Fibroblast of lung (primary cell): ENCODE measurements around the gene TCF4. TPM values are rescaled to one million over a fixed set of nuclear protein-coding genes. Genes with fewer than 3 reads are reported as not detected.

ENCODE experiments used
- DNase-seq, 2 donors: peaks; one replicate each; pipeline versions ENCODE4 v3.0.0 to v3.0.0-alpha.2; 2010; ENCODE audit warnings: low read depth in 2 of 2
- H2AFZ ChIP-seq: 2 replicates; pipeline ENCODE4 v1.5.1; 2012; ENCODE audit warnings: low read length, control low read depth, inconsistent platforms
- H3K27ac ChIP-seq: 2 replicates; pipeline ENCODE4 v1.5.1; 2011; ENCODE audit warnings: low read length, control low read depth; ENCODE audit not compliant: insufficient read depth
- H3K27me3 ChIP-seq: 2 replicates; pipeline ENCODE4 v1.5.1; 2011; ENCODE audit warnings: mild to moderate bottlenecking, low read length; ENCODE audit not compliant: control insufficient read depth, insufficient read depth
- H3K36me3 ChIP-seq: 2 replicates; pipeline ENCODE4 v1.5.1; 2011; ENCODE audit warnings: low read length; ENCODE audit not compliant: control insufficient read depth, insufficient read depth
- H3K4me1 ChIP-seq: 2 replicates; pipeline ENCODE4 v1.5.1; 2011; ENCODE audit warnings: low read length; ENCODE audit not compliant: control insufficient read depth, insufficient read depth; ENCODE audit errors: extremely low read depth
- H3K4me2 ChIP-seq: 2 replicates; pipeline ENCODE4 v1.5.1; 2011; ENCODE audit warnings: low read length, control low read depth; ENCODE audit not compliant: insufficient read depth; ENCODE audit errors: extremely low read depth
- H3K4me3 ChIP-seq, 4 experiments: fragments of 200-600 bp in 1 of 4; sonication (generic) in 1 of 4; replicated peaks in 1 of 4; 2 replicates each; pipeline ENCODE4 v1.5.1; 2011 to 2016; ENCODE audit warnings: low read length in 4 of 4, low read depth in 3 of 4, mild to moderate bottlenecking in 3 of 4, control low read depth in 2 of 4, inconsistent platforms in 1 of 4, mixed read lengths in 1 of 4; ENCODE audit not compliant: insufficient read depth in 1 of 4; ENCODE audit errors: control extremely low read depth in 1 of 4
- H3K79me2 ChIP-seq: 2 replicates; pipeline ENCODE4 v1.5.1; 2012; ENCODE audit warnings: mild to moderate bottlenecking, low read length, inconsistent platforms; ENCODE audit not compliant: control insufficient read depth, insufficient read depth
- H3K9ac ChIP-seq: 2 replicates; pipeline ENCODE4 v1.5.1; 2011; ENCODE audit warnings: mild to moderate bottlenecking, low read length, control low read depth; ENCODE audit not compliant: insufficient read depth
- H3K9me3 ChIP-seq: 2 replicates; pipeline ENCODE4 v1.5.1; 2012; ENCODE audit warnings: low read depth, low read length; ENCODE audit not compliant: control insufficient read depth, insufficient read depth
- H4K20me1 ChIP-seq: 2 replicates; pipeline ENCODE4 v1.5.1; 2011; ENCODE audit warnings: low read length; ENCODE audit not compliant: control insufficient read depth, insufficient read depth; ENCODE audit errors: extremely low read depth
- CTCF ChIP-seq, 2 donors: IDR thresholded peaks in 1 of 2; conservative IDR thresholded peaks in 1 of 2; 1 replicate in 1 of 2; 2 replicates in 1 of 2; pipeline ENCODE4 v1.5.1; 2011 to 2012; ENCODE audit warnings: low read length in 2 of 2, control low read depth in 1 of 2, inconsistent platforms in 1 of 2, low read depth in 1 of 2, mild to moderate bottlenecking in 1 of 2
- EZH2 ChIP-seq: IDR thresholded peaks from 2 replicates; pipeline ENCODE4 v1.5.1; 2012; ENCODE audit warnings: low read length, control low read depth, mild to moderate bottlenecking; ENCODE audit errors: missing control alignments
- polyA plus RNA-seq, 2 donors: library from polyadenylated mRNA; depleted of rRNA in 1 of 2; stranded (reverse) in 1 of 2; unstranded in 1 of 2; fragments of >200 nt; gene quantifications; 2 replicates each; pipeline ENCODE4 v1.2.1, GENCODE V29; 2011 to 2012; ENCODE audit warnings: missing spikeins in 1 of 2
- total RNA-seq: library from RNA; depleted of rRNA; stranded (reverse); fragments of >200 nt; gene quantifications from 2 replicates; pipeline ENCODE4 v1.2.1, GENCODE V29; 2014

The TCF4 gene
- total and polyA plus RNA-seq, 2 donors (not counting 1 experiment from before 2014, with no cell fraction given), result 48.9 to 57.6 TPM

GRCh38 chr18:55439056-55439455 lies 148.9 kb downstream of the TCF4 start:
- H3K9me3 ChIP-seq, result no peaks in the 10 kb centered on the region
- no peak overlapping the region for H3K4me3 ChIP-seq
- no peak overlapping the region for H3K9ac ChIP-seq
- no peak for DNase-seq
- H3K27me3 ChIP-seq, result no peaks in the 10 kb centered on the region
- peaks cover 2% of the 10 kb centered on the region for H3K79me2 ChIP-seq
- no peaks in the 10 kb centered on the region for H3K36me3 ChIP-seq
- no peaks in the 10 kb centered on the region for H3K4me1 ChIP-seq
- H3K4me2 ChIP-seq, result no peak overlapping the region
- TF ChIP-seq CTCF (conservative IDR thresholded peaks at IDR 0.05 in 1 of 2, IDR thresholded peaks at IDR 0.05 in 1 of 2; ENCODE audit: low read depth in 1 of 2, low read length in 2 of 2), result no peak
- TF ChIP-seq EZH2, result no peak
- no peak overlapping the region for H2AFZ ChIP-seq
- no peak overlapping the region for H3K27ac ChIP-seq
- H4K20me1 ChIP-seq, result no peaks in the 10 kb centered on the region

- H3K27ac ChIP-seq, result no peak overlapping the region
- no peaks in the 10 kb centered on the region for H3K9me3 ChIP-seq
- no peaks in the 10 kb centered on the region for H3K4me1 ChIP-seq
- no peaks in the 10 kb centered on the region for H3K36me3 ChIP-seq
- no peak overlapping the region for H3K4me3 ChIP-seq
- H3K4me2 ChIP-seq, result no peak overlapping the region
- TF ChIP-seq CTCF (conservative IDR thresholded peaks at IDR 0.05 in 1 of 2, IDR thresholded peaks at IDR 0.05 in 1 of 2; ENCODE audit: low read depth in 1 of 2, low read length in 2 of 2) (no peak), EZH2 (no peak)
- H3K79me2 ChIP-seq, result no peaks in the 10 kb centered on the region
- H3K9ac ChIP-seq, result no peak overlapping the region
- H3K27me3 ChIP-seq, result no peaks in the 10 kb centered on the region
- DNase-seq, result peak in 1 of 2 donors; percentile 24
- no peaks in the 10 kb centered on the region for H4K20me1 ChIP-seq
- no peak overlapping the region for H2AFZ ChIP-seq
Observed at GRCh38 chr18:55435592-55435991, 152.4 kb downstream of the TCF4 start.

DNA sequence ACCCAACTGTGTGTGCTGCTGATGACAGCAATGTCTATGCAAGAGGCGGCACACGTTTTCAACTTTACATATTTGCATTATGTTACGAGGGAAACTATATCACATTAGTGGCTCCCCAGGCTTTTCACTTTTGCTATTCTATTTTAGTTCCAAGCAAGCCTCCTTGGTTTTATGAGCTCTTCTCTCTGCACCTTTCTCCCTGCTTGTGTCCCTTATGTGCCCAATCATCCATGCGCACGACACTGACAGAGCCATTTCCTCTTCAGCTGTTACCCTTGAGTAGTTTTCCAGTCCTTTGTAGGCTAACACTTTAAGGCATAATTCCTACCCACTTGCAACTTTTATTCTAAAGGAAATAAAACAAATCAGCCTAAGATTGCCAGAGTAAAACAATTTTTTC lies 154.3 kb downstream of the TCF4 start:
- H2AFZ ChIP-seq, result no peak overlapping the region
- H4K20me1 ChIP-seq, result no peaks in the 10 kb centered on the region
- no peak overlapping the region for H3K4me3 ChIP-seq
- TF ChIP-seq EZH2, result no peak
- no peak for TF ChIP-seq CTCF (conservative IDR thresholded peaks at IDR 0.05 in 1 of 2, IDR thresholded peaks at IDR 0.05 in 1 of 2; ENCODE audit: low read depth in 1 of 2, low read length in 2 of 2)
- H3K27me3 ChIP-seq, result no peaks in the 10 kb centered on the region
- H3K9me3 ChIP-seq, result no peaks in the 10 kb centered on the region
- no peaks in the 10 kb centered on the region for H3K36me3 ChIP-seq
- H3K9ac ChIP-seq, result no peak overlapping the region
- H3K4me1 ChIP-seq, result no peaks in the 10 kb centered on the region
- H3K79me2 ChIP-seq, result no peaks in the 10 kb centered on the region
- no peak for DNase-seq
- H3K27ac ChIP-seq, result no peak overlapping the region
- no peak overlapping the region for H3K4me2 ChIP-seq
